Measurements from ENCODE around the gene GRIK2. TPM values are rescaled to one million over a fixed set of nuclear protein-coding genes. Genes with fewer than 3 reads are reported as not detected.

Gene GRIK2
- total and polyA plus RNA-seq, 7 donors = 0.03 to 2.9 (median 0.53) TPM; not detected in 1

GRCh38 chr6:101784094-101784493 is 390.6 kb downstream of the GRIK2 start:
- no peaks in the 10 kb centered on the region for H3K4me1 ChIP-seq
- peak in 1 of 2 donors; percentile 19 for DNase-seq
- 67 to 90% (median 88%) methylated on average over 2 of the region's 2 CpGs for WGBS, 3 donors
- intact Hi-C loops (cut with DNase I) = no loop called here
- peaks cover 9% of the 10 kb centered on the region for H3K9me3 ChIP-seq
- ATAC-seq = no peak
- H3K27me3 ChIP-seq (ENCODE audit: insufficient read depth in 3 of 3, low read length in 2 of 3) = no peaks in the 10 kb centered on the region
- H3K27ac ChIP-seq = no peak overlapping the region
- H3K4me3 ChIP-seq = no peak overlapping the region
- no peaks in the 10 kb centered on the region for H3K36me3 ChIP-seq (ENCODE audit: insufficient read depth in 1 of 2, low read depth in 1 of 2)
- TF ChIP-seq CTCF (IDR thresholded peaks at IDR 0.05) = no peak

- 72 to 77% (median 75%) methylated on average over 5 of the region's 5 CpGs for WGBS, 3 donors
- intact Hi-C loops (cut with DNase I) = no loop called here
- H3K4me1 ChIP-seq = no peaks in the 10 kb centered on the region
- ATAC-seq (no peak), DNase-seq (no peak)
- TF ChIP-seq CTCF (IDR thresholded peaks at IDR 0.05) = no peak
- no peak overlapping the region for H3K4me3 ChIP-seq
- H3K27me3 ChIP-seq (ENCODE audit: insufficient read depth in 3 of 3, low read length in 2 of 3) = no peaks in the 10 kb centered on the region
- H3K27ac ChIP-seq = no peak overlapping the region
- H3K36me3 ChIP-seq (ENCODE audit: insufficient read depth in 1 of 2, low read depth in 1 of 2) = no peaks in the 10 kb centered on the region
- no peaks in the 10 kb centered on the region for H3K9me3 ChIP-seq
Observed at GRCh38 chr6:101799531-101799930, 406.0 kb downstream of the GRIK2 start.

GRCh38 chr6:101800598-101800997 is 407.1 kb downstream of the GRIK2 start:
- intact Hi-C loops (cut with DNase I) = no loop called here

GRCh38 chr6:101803136-101803535 is 409.6 kb downstream of the GRIK2 start:
- no peak for ATAC-seq
- 27 to 60% (median 57%) methylated on average over 1 of the region's 1 CpG for WGBS, 3 donors

More at GRCh38 chr6:101800598-101800997, 407.1 kb downstream of the GRIK2 start:
- ATAC-seq (no peak), DNase-seq (no peak)
- Histone ChIP-seq H3K4me1 (no peaks in the 10 kb centered on the region), H3K27me3 (ENCODE audit: insufficient read depth in 3 of 3, low read length in 2 of 3) (no peaks in the 10 kb centered on the region), H3K36me3 (ENCODE audit: insufficient read depth in 1 of 2, low read depth in 1 of 2) (no peaks in the 10 kb centered on the region), H3K4me3 (no peak overlapping the region), H3K9me3 (no peaks in the 10 kb centered on the region), H3K27ac (no peak overlapping the region)
- 68 to 71% (median 68%) methylated on average over 3 of the region's 3 CpGs for WGBS, 3 donors
- no peak for TF ChIP-seq CTCF (IDR thresholded peaks at IDR 0.05)

More at GRCh38 chr6:101803136-101803535, 409.6 kb downstream of the GRIK2 start:
- H3K27ac ChIP-seq = no peak overlapping the region
- no peaks in the 10 kb centered on the region for H3K4me1 ChIP-seq
- no peak for TF ChIP-seq CTCF (IDR thresholded peaks at IDR 0.05)
- H3K27me3 ChIP-seq (ENCODE audit: insufficient read depth in 3 of 3, low read length in 2 of 3) = no peaks in the 10 kb centered on the region
- no peak for DNase-seq
- intact Hi-C loops (cut with DNase I) = no loop called here
- no peaks in the 10 kb centered on the region for H3K9me3 ChIP-seq
- no peak overlapping the region for H3K4me3 ChIP-seq
- H3K36me3 ChIP-seq (ENCODE audit: insufficient read depth in 1 of 2, low read depth in 1 of 2) = no peaks in the 10 kb centered on the region

Measured in psoas muscle (tissue), 8 donors.